Measurements from ENCODE around the gene SYT1. TPM values are rescaled to one million over a fixed set of nuclear protein-coding genes. Genes with fewer than 3 reads are reported as not detected.

Gene SYT1
- total RNA-seq, 1 experiment from 2014 or later, result 44.9 TPM

GRCh38 chr12:79058342-79058741, 193.8 kb downstream of the SYT1 start (continued):
- TF ChIP-seq, protein P1, sequence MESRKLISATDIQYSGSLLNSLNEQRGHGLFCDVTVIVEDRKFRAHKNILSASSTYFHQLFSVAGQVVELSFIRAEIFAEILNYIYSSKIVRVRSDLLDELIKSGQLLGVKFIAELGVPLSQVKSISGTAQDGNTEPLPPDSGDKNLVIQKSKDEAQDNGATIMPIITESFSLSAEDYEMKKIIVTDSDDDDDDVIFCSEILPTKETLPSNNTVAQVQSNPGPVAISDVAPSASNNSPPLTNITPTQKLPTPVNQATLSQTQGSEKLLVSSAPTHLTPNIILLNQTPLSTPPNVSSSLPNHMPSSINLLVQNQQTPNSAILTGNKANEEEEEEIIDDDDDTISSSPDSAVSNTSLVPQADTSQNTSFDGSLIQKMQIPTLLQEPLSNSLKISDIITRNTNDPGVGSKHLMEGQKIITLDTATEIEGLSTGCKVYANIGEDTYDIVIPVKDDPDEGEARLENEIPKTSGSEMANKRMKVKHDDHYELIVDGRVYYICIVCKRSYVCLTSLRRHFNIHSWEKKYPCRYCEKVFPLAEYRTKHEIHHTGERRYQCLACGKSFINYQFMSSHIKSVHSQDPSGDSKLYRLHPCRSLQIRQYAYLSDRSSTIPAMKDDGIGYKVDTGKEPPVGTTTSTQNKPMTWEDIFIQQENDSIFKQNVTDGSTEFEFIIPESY (IDR thresholded peaks at IDR 0.05; ENCODE audit: extremely low read depth, insufficient replicate concordance, low read length), result no peak
- peak; percentile 93 for TF ChIP-seq CEBPB (IDR thresholded peaks at IDR 0.05; ENCODE audit: low read depth)
- TF ChIP-seq, protein P2, sequence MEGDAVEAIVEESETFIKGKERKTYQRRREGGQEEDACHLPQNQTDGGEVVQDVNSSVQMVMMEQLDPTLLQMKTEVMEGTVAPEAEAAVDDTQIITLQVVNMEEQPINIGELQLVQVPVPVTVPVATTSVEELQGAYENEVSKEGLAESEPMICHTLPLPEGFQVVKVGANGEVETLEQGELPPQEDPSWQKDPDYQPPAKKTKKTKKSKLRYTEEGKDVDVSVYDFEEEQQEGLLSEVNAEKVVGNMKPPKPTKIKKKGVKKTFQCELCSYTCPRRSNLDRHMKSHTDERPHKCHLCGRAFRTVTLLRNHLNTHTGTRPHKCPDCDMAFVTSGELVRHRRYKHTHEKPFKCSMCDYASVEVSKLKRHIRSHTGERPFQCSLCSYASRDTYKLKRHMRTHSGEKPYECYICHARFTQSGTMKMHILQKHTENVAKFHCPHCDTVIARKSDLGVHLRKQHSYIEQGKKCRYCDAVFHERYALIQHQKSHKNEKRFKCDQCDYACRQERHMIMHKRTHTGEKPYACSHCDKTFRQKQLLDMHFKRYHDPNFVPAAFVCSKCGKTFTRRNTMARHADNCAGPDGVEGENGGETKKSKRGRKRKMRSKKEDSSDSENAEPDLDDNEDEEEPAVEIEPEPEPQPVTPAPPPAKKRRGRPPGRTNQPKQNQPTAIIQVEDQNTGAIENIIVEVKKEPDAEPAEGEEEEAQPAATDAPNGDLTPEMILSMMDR (IDR thresholded peaks at IDR 0.05 in 2 of 3, conservative IDR thresholded peaks at IDR 0.05 in 1 of 3; ENCODE audit: borderline replicate concordance in 1 of 3, insufficient read depth in 1 of 3, low read depth in 2 of 3, low read length in 2 of 3), result no peak
- TF ChIP-seq POLR2AphosphoS5 (IDR thresholded peaks at IDR 0.05; ENCODE audit: low read depth, low read length), result no peak
- TF ChIP-seq EGR1 (IDR thresholded peaks at IDR 0.05; ENCODE audit: low read depth), result no peak
- TF ChIP-seq JUND (IDR thresholded peaks at IDR 0.05), result peak; percentile 93
- peak; percentile 39; the same call in 1 of the 2 replicates for TF ChIP-seq MAX (IDR thresholded peaks at IDR 0.05)
- TF ChIP-seq ZNF274 (IDR thresholded peaks at IDR 0.05; ENCODE audit: low read depth, low read length), result no peak

DNA sequence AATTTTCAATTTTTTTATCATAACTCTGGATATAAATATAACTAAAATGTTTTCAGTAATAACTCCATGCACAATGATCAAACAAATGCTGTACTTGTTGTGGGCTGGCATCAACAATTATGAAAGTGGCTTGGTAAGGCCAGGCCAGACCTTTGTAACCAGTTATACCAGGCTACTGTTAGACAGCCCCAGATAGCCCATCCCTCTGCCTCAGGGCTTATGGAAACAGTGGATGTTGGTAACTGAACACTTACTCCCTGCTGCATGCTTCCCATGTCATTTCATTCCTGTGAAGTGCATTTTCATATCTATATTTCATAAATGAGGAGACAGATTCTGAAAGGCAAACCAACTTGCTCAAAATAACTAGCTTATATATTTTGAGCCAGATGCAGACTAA, 195.0 kb downstream of the SYT1 start:
- ChIA-PET CTCF (no interaction called here), RAD21 (ENCODE audit: low non-redundant PET in 1 of 2, low total read pairs in 2 of 2, uncharacterized antibody in 2 of 2, unreplicated experiment in 2 of 2) (no interaction called here), POLR2A (no interaction called here)
- intact Hi-C loops (cut with micrococcal nuclease), result no loop called here
- Histone ChIP-seq H3K4me1 (ENCODE audit: control insufficient read depth in 1 of 2, insufficient read depth in 2 of 2, low read length in 2 of 2) (peaks cover 33 to 53% of the 10 kb centered on the region in 2 experiments), H3K9ac (ENCODE audit: low read length) (no peak overlapping the region), H3K4me2 (ENCODE audit: low read length) (no peak overlapping the region), H3K27ac (ENCODE audit: low read depth, low read length) (no peak overlapping the region), H4K20me1 (ENCODE audit: insufficient read depth) (no peaks in the 10 kb centered on the region; the same call in 1 of the 2 replicates), H3K9me2 (ENCODE audit: insufficient read depth) (no peaks in the 10 kb centered on the region), H3K9me3 (ENCODE audit: control insufficient read depth in 1 of 2, insufficient read depth in 1 of 2, low read depth in 1 of 2, low read length in 2 of 2) (no peaks in the 10 kb centered on the region), H3K4me3 (replicated peaks in 1 of 2; ENCODE audit: low read depth in 1 of 2, low read length in 2 of 2) (no peak overlapping the region), H2AFZ (ENCODE audit: low read depth, low read length, poor library complexity, severe bottlenecking) (no peak overlapping the region), H3K36me3 (ENCODE audit: control insufficient read depth in 1 of 2, insufficient read depth in 2 of 2, low read length in 2 of 2) (no peaks in the 10 kb centered on the region), H3K79me2 (ENCODE audit: insufficient read depth, low read length) (0 out of 2 replicates have a peak, but pooled peaks cover 2% of the 10 kb centered on the region), H3K27me3 (ENCODE audit: insufficient read depth, low read length) (no peaks in the 10 kb centered on the region)
- ATAC-seq, result no peak
- no TSS peak for BruUV-seq (replicated peaks)
- no peak for DNase-seq (ENCODE audit: low read depth, low spot score)
- TF ChIP-seq SP1 (IDR thresholded peaks at IDR 0.05; ENCODE audit: low read depth) (no peak), ZFX (IDR thresholded peaks at IDR 0.05) (no peak), REST (IDR thresholded peaks at IDR 0.05; ENCODE audit: low read depth) (no peak), POLR2AphosphoS5 (IDR thresholded peaks at IDR 0.05; ENCODE audit: low read depth, low read length) (no peak), MAX (IDR thresholded peaks at IDR 0.05) (no peak), SIN3A (IDR thresholded peaks at IDR 0.05; ENCODE audit: low read depth) (no peak), ZNF274 (IDR thresholded peaks at IDR 0.05; ENCODE audit: low read depth, low read length) (no peak), YY1 (IDR thresholded peaks at IDR 0.05; ENCODE audit: extremely low read depth, insufficient replicate concordance, low read depth, low read length) (no peak), TCF7L2 (IDR thresholded peaks at IDR 0.05; ENCODE audit: borderline replicate concordance, extremely low read depth, insufficient read depth, insufficient read length) (no peak), SRF (IDR thresholded peaks at IDR 0.05; ENCODE audit: low read depth) (no peak)
- TF ChIP-seq, protein P3, sequence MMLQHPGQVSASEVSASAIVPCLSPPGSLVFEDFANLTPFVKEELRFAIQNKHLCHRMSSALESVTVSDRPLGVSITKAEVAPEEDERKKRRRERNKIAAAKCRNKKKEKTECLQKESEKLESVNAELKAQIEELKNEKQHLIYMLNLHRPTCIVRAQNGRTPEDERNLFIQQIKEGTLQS (IDR thresholded peaks at IDR 0.05), result no peak

All from HCT116 (cell line).